ENCODE measurements around the gene PRMT5.

PRMT5 gene

GRCh38 chr14:22884738-22885523 is 44.2 kb downstream of the PRMT5 start:
- in situ Hi-C loops (cut with MboI; ENCODE audit: low sequenced_read_pairs): no loop called here
- Histone ChIP-seq H3K9me3 (no peaks in the 10 kb centered on the region), H3K4me3 (no peak overlapping the region), H3K27me3 (ENCODE audit: low read depth) (no peaks in the 10 kb centered on the region; the same call in 1 of the 2 replicates), H3K36me3 (replicated peaks) (no peaks in the 10 kb centered on the region), H3K4me1 (peaks cover 4% of the 10 kb centered on the region)
- DNase-seq (ENCODE audit: low spot score in 2 of 2): no peak

DNA sequence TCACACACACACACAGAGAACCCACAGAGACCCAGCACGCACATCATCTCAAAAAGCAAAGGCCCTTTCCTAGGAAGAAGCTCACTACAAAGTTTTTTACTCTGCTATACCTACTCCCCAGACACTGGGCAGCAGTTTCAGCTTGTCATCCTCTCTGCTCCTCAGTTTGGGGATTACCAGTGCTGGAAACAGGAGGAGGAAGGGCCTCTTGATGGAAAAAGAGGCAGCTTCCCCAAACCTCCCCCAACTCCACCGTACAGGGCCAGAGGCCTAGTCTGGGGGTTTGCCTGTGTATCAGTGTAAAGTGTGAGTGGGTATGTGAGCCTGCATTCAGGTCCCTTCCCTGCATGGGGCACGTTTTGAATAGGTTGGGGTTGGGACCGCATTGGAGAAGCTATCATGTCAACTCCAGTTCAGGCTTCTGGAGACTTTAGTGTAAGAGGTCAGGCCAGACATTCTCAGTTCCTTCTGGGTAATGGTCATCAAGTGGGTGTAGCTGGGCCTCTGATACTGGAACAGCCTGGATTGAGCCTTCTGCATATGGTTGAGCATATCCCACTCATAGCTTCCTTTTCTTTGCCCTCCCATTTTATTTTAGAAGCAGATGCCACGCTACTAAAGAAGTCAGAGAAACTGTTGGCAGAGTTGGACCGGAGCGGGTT is 45.0 kb downstream of the PRMT5 start:
- Histone ChIP-seq H3K27me3 (ENCODE audit: low read depth) (no peaks in the 10 kb centered on the region; the same call in 1 of the 2 replicates), H3K4me3 (no peak overlapping the region)

DNA sequence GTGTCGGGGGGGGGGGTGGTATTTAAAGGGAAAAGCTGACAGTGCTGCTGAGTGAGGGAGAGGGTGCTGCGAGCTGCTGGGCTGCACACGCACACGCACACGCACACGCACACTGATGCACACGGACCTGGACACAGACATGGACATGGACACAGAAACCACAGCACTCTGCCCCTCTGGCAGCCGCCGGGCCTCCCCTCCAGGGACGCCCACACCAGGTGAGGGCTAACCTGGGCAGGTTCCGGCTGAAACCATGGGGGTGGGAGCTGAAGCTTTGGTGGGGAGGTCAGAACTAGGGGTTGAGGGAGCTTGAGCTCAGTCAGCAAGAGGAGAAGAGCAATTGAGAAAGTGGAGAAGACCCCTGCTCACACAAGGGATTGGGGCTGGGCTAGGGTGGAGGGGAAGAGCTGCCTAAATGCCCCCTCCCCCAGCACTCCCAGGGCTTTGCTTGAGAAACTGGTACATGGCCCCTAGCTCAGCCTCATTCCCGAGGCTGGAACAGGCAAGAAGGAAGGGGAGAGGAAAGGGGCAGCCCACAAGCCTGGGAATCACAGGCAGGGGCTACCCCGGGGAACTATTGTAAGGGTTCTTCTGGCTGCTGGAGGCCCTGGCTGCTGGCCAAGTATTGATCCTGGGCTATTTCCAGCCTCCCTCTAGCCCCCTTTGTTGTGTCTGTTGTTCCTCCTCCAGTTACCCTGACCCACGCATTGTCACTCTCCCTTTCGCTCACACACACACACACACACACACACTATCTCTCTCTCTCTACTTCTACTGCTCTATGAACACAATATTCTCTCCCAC is 45.8 kb downstream of the PRMT5 start, which contains the start of gene REM2:
Gene REM2, plus strand, starts transcription at position 50 of the 804 bp plus-strand sequence. Its CDS starts 66 bp downstream, at position 116.
- Histone ChIP-seq H3K36me3 (replicated peaks) (no peaks in the 10 kb centered on the region), H3K9me3 (no peaks in the 10 kb centered on the region), H3K4me1 (peaks cover 4% of the 10 kb centered on the region), H3K27me3 (ENCODE audit: low read depth) (no peaks in the 10 kb centered on the region; the same call in 1 of the 2 replicates), H3K4me3 (no peak within 1 kb of the TSS)
- in situ Hi-C loops (cut with MboI; ENCODE audit: low sequenced_read_pairs): no loop called here
- peak in 1 of 2 experiments; percentile 42 for DNase-seq (ENCODE audit: low spot score in 2 of 2)

More for the DNA sequence above, 45.0 kb downstream of the PRMT5 start:
- in situ Hi-C loops (cut with MboI; ENCODE audit: low sequenced_read_pairs): no loop called here
- Histone ChIP-seq H3K9me3 (no peaks in the 10 kb centered on the region), H3K4me1 (peaks cover 4% of the 10 kb centered on the region), H3K36me3 (replicated peaks) (no peaks in the 10 kb centered on the region)
- DNase-seq (ENCODE audit: low spot score in 2 of 2): no peak

DNA sequence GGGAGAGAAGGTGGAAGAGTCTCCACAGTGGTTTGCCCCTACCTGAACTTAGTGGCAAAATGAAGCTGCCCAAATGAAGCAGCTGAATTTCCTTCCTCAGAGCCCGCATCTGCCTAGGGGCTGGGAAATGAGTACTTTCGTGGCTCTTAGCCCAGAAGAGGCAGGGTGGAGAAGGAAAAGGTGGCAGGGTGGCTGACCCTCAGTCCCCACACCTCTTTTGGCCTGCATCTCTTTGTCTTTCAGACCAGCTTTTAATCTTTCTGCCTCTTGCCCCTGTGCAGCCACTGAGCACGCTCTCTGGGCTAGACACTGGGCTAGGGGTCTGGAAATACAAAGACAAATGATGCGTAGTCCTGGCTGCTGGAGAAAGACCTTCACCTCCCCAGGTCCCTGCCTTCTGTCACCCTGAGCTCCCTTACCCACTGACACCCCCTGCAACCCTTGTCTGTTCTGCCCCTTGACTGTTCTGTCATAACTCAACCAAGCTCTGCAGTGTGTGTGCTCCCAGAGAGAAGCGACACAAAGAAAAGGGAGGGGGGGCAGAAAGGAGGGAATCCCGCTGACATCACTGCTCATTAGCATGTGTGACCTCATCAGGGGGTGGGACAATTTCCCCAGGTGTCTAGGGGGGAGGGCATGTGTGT is 46.5 kb downstream of the PRMT5 start:
- in situ Hi-C loops (cut with MboI; ENCODE audit: low sequenced_read_pairs): no loop called here
- Histone ChIP-seq H3K4me3 (no peak overlapping the region), H3K27me3 (ENCODE audit: low read depth) (no peaks in the 10 kb centered on the region; the same call in 1 of the 2 replicates), H3K9me3 (no peaks in the 10 kb centered on the region), H3K36me3 (replicated peaks) (no peaks in the 10 kb centered on the region), H3K4me1 (peaks cover 4% of the 10 kb centered on the region)
- peak in 1 of 2 experiments; percentile 32 for DNase-seq (ENCODE audit: low spot score in 2 of 2)

GRCh38 chr14:22882064-22882463 is 47.1 kb downstream of the PRMT5 start:
- Histone ChIP-seq H3K9me3 (no peaks in the 10 kb centered on the region), H3K4me3 (no peak overlapping the region), H3K27me3 (ENCODE audit: low read depth) (no peaks in the 10 kb centered on the region; the same call in 1 of the 2 replicates), H3K36me3 (replicated peaks) (no peaks in the 10 kb centered on the region; the same call in 1 of the 2 replicates), H3K4me1 (peaks cover 4% of the 10 kb centered on the region)
- no peak for DNase-seq (ENCODE audit: low spot score in 2 of 2)
- in situ Hi-C loops (cut with MboI; ENCODE audit: low sequenced_read_pairs): no loop called here

GRCh38 chr14:22878271-22879246 is 50.6 kb downstream of the PRMT5 start:
- no peaks in the 10 kb centered on the region for H3K9me3 ChIP-seq
- peaks cover 7% of the 10 kb centered on the region; the same call in 1 of the 2 replicates for H3K36me3 ChIP-seq (replicated peaks)
- peaks cover 4% of the 10 kb centered on the region for H3K4me1 ChIP-seq
- in situ Hi-C loops (cut with MboI; ENCODE audit: low sequenced_read_pairs): no loop called here
- no peaks in the 10 kb centered on the region; the same call in 1 of the 2 replicates for H3K27me3 ChIP-seq (ENCODE audit: low read depth)
- no peak for DNase-seq (ENCODE audit: low spot score in 2 of 2)
- no peak overlapping the region for H3K4me3 ChIP-seq

GRCh38 chr14:22877000-22877501 is 52.1 kb downstream of the PRMT5 start:
- no peak overlapping the region for H3K4me3 ChIP-seq
- in situ Hi-C loops (cut with MboI; ENCODE audit: low sequenced_read_pairs): no loop called here
- no peaks in the 10 kb centered on the region; the same call in 1 of the 2 replicates for H3K27me3 ChIP-seq (ENCODE audit: low read depth)
- no peaks in the 10 kb centered on the region for H3K9me3 ChIP-seq
- no peak for DNase-seq (ENCODE audit: low spot score in 2 of 2)
- H3K36me3 ChIP-seq (replicated peaks): peaks cover 7% of the 10 kb centered on the region; the same call in 1 of the 2 replicates
- H3K4me1 ChIP-seq: 0 out of 2 replicates have a peak, but pooled peaks cover 5% of the 10 kb centered on the region

GRCh38 chr14:22875748-22876319 is 53.3 kb downstream of the PRMT5 start:
- in situ Hi-C loops (cut with MboI; ENCODE audit: low sequenced_read_pairs): no loop called here
- Histone ChIP-seq H3K4me1 (peaks cover 7% of the 10 kb centered on the region), H3K9me3 (no peaks in the 10 kb centered on the region), H3K4me3 (no peak overlapping the region), H3K27me3 (ENCODE audit: low read depth) (no peaks in the 10 kb centered on the region), H3K36me3 (replicated peaks) (peaks cover 7% of the 10 kb centered on the region; the same call in 1 of the 2 replicates)
- no peak for DNase-seq (ENCODE audit: low spot score in 2 of 2)

DNA sequence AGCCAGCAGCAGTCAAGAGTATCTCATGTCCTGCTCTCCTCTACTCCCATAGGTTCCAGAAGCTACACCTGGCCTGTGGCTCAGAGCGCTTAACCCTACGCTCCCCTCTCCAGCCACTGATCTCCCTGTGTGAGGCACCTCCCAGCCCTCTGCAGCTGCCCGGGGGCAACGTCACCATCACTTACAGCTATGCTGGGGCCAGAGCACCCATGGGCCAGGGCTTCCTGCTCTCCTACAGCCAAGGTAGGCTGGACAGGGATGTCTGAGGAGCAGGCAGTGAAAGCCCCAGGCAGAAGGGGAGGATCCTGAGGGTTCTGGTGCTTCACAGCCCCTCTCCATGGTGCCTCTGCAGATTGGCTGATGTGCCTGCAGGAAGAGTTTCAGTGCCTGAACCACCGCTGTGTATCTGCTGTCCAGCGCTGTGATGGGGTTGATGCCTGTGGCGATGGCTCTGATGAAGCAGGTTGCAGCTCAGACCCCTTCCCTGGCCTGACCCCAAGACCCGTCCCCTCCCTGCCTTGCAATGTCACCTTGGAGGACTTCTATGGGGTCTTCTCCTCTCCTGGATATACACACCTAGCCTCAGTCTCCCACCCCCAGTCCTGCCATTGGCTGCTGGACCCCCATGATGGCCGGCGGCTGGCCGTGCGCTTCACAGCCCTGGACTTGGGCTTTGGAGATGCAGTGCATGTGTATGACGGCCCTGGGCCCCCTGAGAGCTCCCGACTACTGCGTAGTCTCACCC is 54.0 kb downstream of the PRMT5 start:
- Histone ChIP-seq H3K4me3 (no peak overlapping the region), H3K27me3 (ENCODE audit: low read depth) (no peaks in the 10 kb centered on the region), H3K36me3 (replicated peaks) (peaks cover 7% of the 10 kb centered on the region; the same call in 1 of the 2 replicates), H3K4me1 (peaks cover 13% of the 10 kb centered on the region), H3K9me3 (no peaks in the 10 kb centered on the region)
- no peak for DNase-seq (ENCODE audit: low spot score in 2 of 2)
- in situ Hi-C loops (cut with MboI; ENCODE audit: low sequenced_read_pairs): no loop called here

GRCh38 chr14:22872833-22873520 is 56.2 kb downstream of the PRMT5 start:
- no peak for DNase-seq (ENCODE audit: low spot score in 2 of 2)
- in situ Hi-C loops (cut with MboI; ENCODE audit: low sequenced_read_pairs): loop anchor here (25.0 kb wide), 1 partner anchor 486 kb away; no protein-coding TSS in a partner anchor
- Histone ChIP-seq H3K9me3 (no peaks in the 10 kb centered on the region), H3K36me3 (replicated peaks) (peaks cover 7% of the 10 kb centered on the region; the same call in 1 of the 2 replicates), H3K4me3 (peak overlapping the region; percentile 74), H3K4me1 (peaks cover 13% of the 10 kb centered on the region), H3K27me3 (ENCODE audit: low read depth) (no peaks in the 10 kb centered on the region)

Measured in HAP-1 (cell line).